Esophagus muscularis mucosa (tissue), 4 donors: Measurements from ENCODE around the gene STX18.

Experiments
- EP300 ChIP-seq: sonication (generic); formaldehyde crosslinking; IDR thresholded peaks from one replicate; pipeline ENCODE4 v1.6.1; 2017; ENCODE audit warnings: antibody characterized with exemption
- POLR2AphosphoS5 ChIP-seq, 2 donors: sonication (generic); formaldehyde crosslinking; IDR thresholded peaks; one replicate each; pipeline ENCODE4 v1.6.1; 2017; ENCODE audit warnings: antibody characterized with exemption in 2 of 2
- TF ChIP-seq, protein P1 (sequence below), 3 experiments: fragments of 200-600 bp in 2 of 3; fragments of 450-650 bp in 1 of 3; sonication (generic) in 2 of 3; IDR thresholded peaks; one replicate each; pipeline ENCODE4 v1.5.1; 2017 to 2019; ENCODE audit warnings: antibody characterized with exemption in 3 of 3, mild to moderate bottlenecking in 2 of 3, moderate library complexity in 1 of 3

DNA sequence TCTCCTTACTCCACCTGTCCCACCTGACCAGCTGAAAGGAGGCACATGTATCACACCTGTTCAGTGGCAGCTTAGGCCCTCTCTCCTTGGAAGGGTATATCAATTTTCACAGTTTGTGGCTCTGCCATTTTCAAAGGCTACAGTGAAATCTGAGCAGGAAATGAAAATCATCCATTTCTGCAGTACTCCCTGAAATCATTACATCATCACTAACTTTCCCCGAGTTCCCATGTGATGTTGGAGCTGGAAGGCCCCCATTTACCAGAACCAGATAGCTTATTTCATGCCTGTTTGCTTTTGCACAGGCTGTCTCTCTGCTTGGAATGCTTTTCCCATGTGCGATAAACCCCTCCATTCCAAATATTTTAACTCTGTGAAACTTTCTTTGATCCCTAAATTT is 31.0 kb upstream of the STX18 start:
- TF ChIP-seq POLR2AphosphoS5 (IDR thresholded peaks at IDR 0.05) (no peak), EP300 (no peak)
- TF ChIP-seq, protein P1, sequence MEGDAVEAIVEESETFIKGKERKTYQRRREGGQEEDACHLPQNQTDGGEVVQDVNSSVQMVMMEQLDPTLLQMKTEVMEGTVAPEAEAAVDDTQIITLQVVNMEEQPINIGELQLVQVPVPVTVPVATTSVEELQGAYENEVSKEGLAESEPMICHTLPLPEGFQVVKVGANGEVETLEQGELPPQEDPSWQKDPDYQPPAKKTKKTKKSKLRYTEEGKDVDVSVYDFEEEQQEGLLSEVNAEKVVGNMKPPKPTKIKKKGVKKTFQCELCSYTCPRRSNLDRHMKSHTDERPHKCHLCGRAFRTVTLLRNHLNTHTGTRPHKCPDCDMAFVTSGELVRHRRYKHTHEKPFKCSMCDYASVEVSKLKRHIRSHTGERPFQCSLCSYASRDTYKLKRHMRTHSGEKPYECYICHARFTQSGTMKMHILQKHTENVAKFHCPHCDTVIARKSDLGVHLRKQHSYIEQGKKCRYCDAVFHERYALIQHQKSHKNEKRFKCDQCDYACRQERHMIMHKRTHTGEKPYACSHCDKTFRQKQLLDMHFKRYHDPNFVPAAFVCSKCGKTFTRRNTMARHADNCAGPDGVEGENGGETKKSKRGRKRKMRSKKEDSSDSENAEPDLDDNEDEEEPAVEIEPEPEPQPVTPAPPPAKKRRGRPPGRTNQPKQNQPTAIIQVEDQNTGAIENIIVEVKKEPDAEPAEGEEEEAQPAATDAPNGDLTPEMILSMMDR (IDR thresholded peaks at IDR 0.05): no peak
